ENCODE data around the gene MRTFB.
"Not testable (repeated sequence)": the region's sequence is repeated elsewhere in the genome, so short reads cannot be mapped to it uniquely, and the experiment has no call there.

MRTFB gene

GRCh38 chr16:14120335-14120734 lies 49.2 kb downstream of the MRTFB start:
- no peaks in the 10 kb centered on the region for H3K4me1 ChIP-seq
- H3K36me3 ChIP-seq = no peaks in the 10 kb centered on the region
- H3K27me3 ChIP-seq = no peaks in the 10 kb centered on the region
- H3K4me3 ChIP-seq (ENCODE audit: low read depth, low read length) = no peak overlapping the region
- no peak for DNase-seq
- TF ChIP-seq CTCF (IDR thresholded peaks at IDR 0.05; ENCODE audit: low read depth, low read length) = no peak
- H3K9me3 ChIP-seq = no peaks in the 10 kb centered on the region

- Histone ChIP-seq H3K9me3 (no peaks in the 10 kb centered on the region), H3K4me1 (no peaks in the 10 kb centered on the region), H3K36me3 (no peaks in the 10 kb centered on the region), H3K4me3 (ENCODE audit: low read depth, low read length) (no peak overlapping the region), H3K27me3 (no peaks in the 10 kb centered on the region)
- no peak for TF ChIP-seq CTCF (IDR thresholded peaks at IDR 0.05; ENCODE audit: low read depth, low read length)
- no peak for DNase-seq
These were observed 50.0 kb downstream of the MRTFB start for GRCh38 chr16:14121142-14121541.

GRCh38 chr16:14121872-14122271 lies 50.8 kb downstream of the MRTFB start:
- TF ChIP-seq CTCF (IDR thresholded peaks at IDR 0.05; ENCODE audit: low read depth, low read length) = no peak
- H3K36me3 ChIP-seq = no peaks in the 10 kb centered on the region

GRCh38 chr16:14122430-14122829 lies 51.3 kb downstream of the MRTFB start:
- H3K9me3 ChIP-seq; DNase-seq; H3K4me3 ChIP-seq (ENCODE audit: low read depth, low read length); H3K36me3 ChIP-seq; H3K4me1 ChIP-seq; H3K27me3 ChIP-seq: not testable (repeated sequence)

More at GRCh38 chr16:14121872-14122271, 50.8 kb downstream of the MRTFB start:
- Histone ChIP-seq H3K9me3 (no peaks in the 10 kb centered on the region), H3K4me1 (no peaks in the 10 kb centered on the region), H3K27me3 (no peaks in the 10 kb centered on the region), H3K4me3 (ENCODE audit: low read depth, low read length) (no peak overlapping the region)
- no peak for DNase-seq

- no peaks in the 10 kb centered on the region for H3K36me3 ChIP-seq
- no peaks in the 10 kb centered on the region for H3K4me1 ChIP-seq
- no peak for TF ChIP-seq CTCF (IDR thresholded peaks at IDR 0.05; ENCODE audit: low read depth, low read length)
- no peaks in the 10 kb centered on the region for H3K27me3 ChIP-seq
- H3K9me3 ChIP-seq = no peaks in the 10 kb centered on the region
- DNase-seq = no peak
- no peak overlapping the region for H3K4me3 ChIP-seq (ENCODE audit: low read depth, low read length)
These were observed 54.0 kb downstream of the MRTFB start for GRCh38 chr16:14125000-14125681.

GRCh38 chr16:14125708-14126107 lies 54.6 kb downstream of the MRTFB start:
- Histone ChIP-seq H3K9me3 (no peaks in the 10 kb centered on the region), H3K36me3 (no peaks in the 10 kb centered on the region), H3K4me3 (ENCODE audit: low read depth, low read length) (no peak overlapping the region), H3K27me3 (no peaks in the 10 kb centered on the region), H3K4me1 (no peaks in the 10 kb centered on the region)
- no peak for DNase-seq
- no peak for TF ChIP-seq CTCF (IDR thresholded peaks at IDR 0.05; ENCODE audit: low read depth, low read length)
